ENCODE data around the gene UTS2B.

Gene UTS2B

GRCh38 chr3:191343115-191343514 is 12.8 kb upstream of the UTS2B start:
- H3K4me3 ChIP-seq (ENCODE audit: low read depth, low read length), result no peak overlapping the region
- no peak for TF ChIP-seq CTCF (IDR thresholded peaks at IDR 0.05; ENCODE audit: borderline replicate concordance, insufficient read depth, low read depth, low read length)

GRCh38 chr3:191342411-191342810 is 12.1 kb upstream of the UTS2B start:
- TF ChIP-seq CTCF (IDR thresholded peaks at IDR 0.05; ENCODE audit: borderline replicate concordance, insufficient read depth, low read depth, low read length), result no peak
- H3K4me3 ChIP-seq (ENCODE audit: low read depth, low read length), result no peak overlapping the region

- no peak for TF ChIP-seq CTCF (IDR thresholded peaks at IDR 0.05; ENCODE audit: borderline replicate concordance, insufficient read depth, low read depth, low read length)
Measured at GRCh38 chr3:191342006-191342405, 11.7 kb upstream of the UTS2B start.

GRCh38 chr3:191340966-191341365 is 10.6 kb upstream of the UTS2B start:
- TF ChIP-seq CTCF (IDR thresholded peaks at IDR 0.05; ENCODE audit: borderline replicate concordance, insufficient read depth, low read depth, low read length), result no peak
- no peak overlapping the region for H3K4me3 ChIP-seq (ENCODE audit: low read depth, low read length)

More at GRCh38 chr3:191342006-191342405, 11.7 kb upstream of the UTS2B start:
- no peak overlapping the region for H3K4me3 ChIP-seq (ENCODE audit: low read depth, low read length)

GRCh38 chr3:191340351-191340750 is 10.0 kb upstream of the UTS2B start:
- no peak for TF ChIP-seq CTCF (IDR thresholded peaks at IDR 0.05; ENCODE audit: borderline replicate concordance, insufficient read depth, low read depth, low read length)
- H3K4me3 ChIP-seq (ENCODE audit: low read depth, low read length), result no peak overlapping the region

- H3K4me3 ChIP-seq (ENCODE audit: low read depth, low read length), result no peak overlapping the region
- no peak for TF ChIP-seq CTCF (IDR thresholded peaks at IDR 0.05; ENCODE audit: borderline replicate concordance, insufficient read depth, low read depth, low read length)
Measured at GRCh38 chr3:191339316-191339917, 9.1 kb upstream of the UTS2B start.

GRCh38 chr3:191338177-191338488 is 7.8 kb upstream of the UTS2B start:
- no peak for TF ChIP-seq CTCF (IDR thresholded peaks at IDR 0.05; ENCODE audit: borderline replicate concordance, insufficient read depth, low read depth, low read length)
- no peak overlapping the region for H3K4me3 ChIP-seq (ENCODE audit: low read depth, low read length)
